CD4-positive, alpha-beta T cell treated with Interleukin-4 for 4 hours (primary cell): Measurements from ENCODE around the gene EARS2.
A peak's percentile ranks its signal among the peaks of the same experiment; 100 is the strongest.
"Not testable (repeated sequence)": the region's sequence is repeated elsewhere in the genome, so short reads cannot be mapped to it uniquely, and the experiment has no call there.

ENCODE experiments used
- DNase-seq: peaks from one replicate; pipeline ENCODE4 v3.0.0-alpha.2; 2020

EARS2 gene

GRCh38 chr16:23556881-23557778 lies at the start of gene EARS2, which contains the start of gene UBFD1:
Gene EARS2, minus strand, starts transcription at chr16:23557350. Its CDS starts 7 bp downstream, at chr16:23557343.
Gene UBFD1, plus strand, starts transcription at chr16:23557727. Its CDS starts 16 bp downstream, at chr16:23557743.
- DNase-seq, result peak; percentile 96

GRCh38 chr16:23597003-23597756 lies 40.0 kb upstream of the EARS2 start:
- peak; percentile 11 for DNase-seq

- peak; percentile 88 for DNase-seq
Measured at GRCh38 chr16:23595951-23596720, 39.0 kb upstream of the EARS2 start, which contains the start of gene NDUFAB1. Gene NDUFAB1, minus strand, starts transcription at chr16:23596316. Its CDS starts 26 bp downstream, at chr16:23596290.

GRCh38 chr16:23595246-23595950 lies 38.2 kb upstream of the EARS2 start:
- no peak for DNase-seq

GRCh38 chr16:23594186-23594585 lies 37.0 kb upstream of the EARS2 start:
- no peak for DNase-seq

GRCh38 chr16:23590181-23590580 lies 33.0 kb upstream of the EARS2 start:
- no peak for DNase-seq

- DNase-seq, result no peak
Measured at GRCh38 chr16:23587726-23588125, 30.6 kb upstream of the EARS2 start.

- no peak for DNase-seq
Measured at GRCh38 chr16:23584186-23585076, 27.3 kb upstream of the EARS2 start.

GRCh38 chr16:23583271-23583670 lies 26.1 kb upstream of the EARS2 start:
- not testable (repeated sequence) for DNase-seq

GRCh38 chr16:23581764-23582163 lies 24.6 kb upstream of the EARS2 start:
- DNase-seq, result no peak

- no peak for DNase-seq
Measured at GRCh38 chr16:23580391-23580790, 23.2 kb upstream of the EARS2 start.

- DNase-seq, result no peak
Measured at GRCh38 chr16:23579371-23579770, 22.2 kb upstream of the EARS2 start.

GRCh38 chr16:23578101-23578830 lies 21.1 kb upstream of the EARS2 start:
- DNase-seq, result no peak

GRCh38 chr16:23577493-23577892 lies 20.3 kb upstream of the EARS2 start:
- no peak for DNase-seq

- no peak for DNase-seq
Measured at GRCh38 chr16:23575834-23576233, 18.7 kb upstream of the EARS2 start.

- no peak for DNase-seq
Measured at GRCh38 chr16:23573817-23574216, 16.7 kb upstream of the EARS2 start.

- DNase-seq, result no peak
Measured at GRCh38 chr16:23572394-23572793, 15.2 kb upstream of the EARS2 start.

- no peak for DNase-seq
Measured at GRCh38 chr16:23571895-23572294, 14.7 kb upstream of the EARS2 start.

- DNase-seq, result peak; percentile 2
Measured at GRCh38 chr16:23570992-23571632, 14.0 kb upstream of the EARS2 start.

- no peak for DNase-seq
Measured at GRCh38 chr16:23567602-23568001, 10.5 kb upstream of the EARS2 start.
